Stimulated activated CD4-positive, alpha-beta T cell treated with anti-CD3 and anti-CD28 coated beads, TNF-alpha, amount 100 ng/mL, for 4 hours (primary cell): ENCODE measurements around the gene C20orf144.
"Not testable (repeated sequence)": the region's sequence is repeated elsewhere in the genome, so short reads cannot be mapped to it uniquely, and the experiment has no call there.

Experiments used
- DNase-seq, 3 experiments: peaks; one replicate each; pipeline ENCODE4 v3.0.0-alpha.2; 2020; ENCODE audit warnings: low read depth in 3 of 3

Gene C20orf144

GRCh38 chr20:33662172-33662571 is at the start of gene C20orf144:
C20orf144 (plus strand) TSS chr20:33662327; CDS start chr20:33662346, 19 bp downstream.
- DNase-seq, result no peak

DNA sequence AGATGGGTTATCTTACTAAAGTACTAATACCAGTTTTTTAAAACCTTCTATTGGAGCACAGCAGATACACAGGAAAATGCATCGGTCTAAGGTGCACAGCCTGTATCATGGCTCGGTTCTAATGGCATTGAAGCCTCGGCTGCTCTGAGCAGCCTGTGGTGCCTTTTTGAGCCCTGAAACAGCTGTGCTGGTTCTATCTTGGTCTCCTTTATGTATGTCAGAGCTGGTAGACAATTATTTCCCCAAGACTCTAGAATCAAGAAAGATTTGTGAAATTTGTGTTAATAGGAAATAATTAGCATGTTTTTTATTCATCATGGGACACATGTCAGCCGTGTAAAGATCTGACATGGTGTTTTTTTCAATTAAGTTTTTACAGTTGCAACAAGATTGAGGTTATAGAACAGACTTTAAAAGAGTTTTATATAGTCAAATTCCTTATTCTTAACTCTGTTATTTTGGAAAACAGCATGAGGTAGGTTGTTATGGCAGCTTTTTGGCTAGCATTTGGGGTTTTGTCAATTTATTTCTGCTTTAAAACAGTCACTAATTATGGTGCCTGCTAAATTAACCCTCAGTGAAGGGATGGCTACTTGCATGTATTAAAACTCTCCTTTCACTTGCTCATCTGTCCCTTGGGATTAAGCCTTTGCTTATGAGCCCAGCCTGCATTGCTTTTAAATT is 40.3 kb upstream of the C20orf144 start:
- no peak for DNase-seq

GRCh38 chr20:33622705-33623365 is 39.3 kb upstream of the C20orf144 start:
- no peak for DNase-seq

- no peak for DNase-seq
Observed at GRCh38 chr20:33624399-33624798, 37.7 kb upstream of the C20orf144 start.

- no peak for DNase-seq
Observed at GRCh38 chr20:33626190-33626589, 35.9 kb upstream of the C20orf144 start.

GRCh38 chr20:33627577-33628216 is 34.4 kb upstream of the C20orf144 start:
- no peak for DNase-seq

- DNase-seq, result no peak
Observed at GRCh38 chr20:33629533-33629932, 32.6 kb upstream of the C20orf144 start.

DNA sequence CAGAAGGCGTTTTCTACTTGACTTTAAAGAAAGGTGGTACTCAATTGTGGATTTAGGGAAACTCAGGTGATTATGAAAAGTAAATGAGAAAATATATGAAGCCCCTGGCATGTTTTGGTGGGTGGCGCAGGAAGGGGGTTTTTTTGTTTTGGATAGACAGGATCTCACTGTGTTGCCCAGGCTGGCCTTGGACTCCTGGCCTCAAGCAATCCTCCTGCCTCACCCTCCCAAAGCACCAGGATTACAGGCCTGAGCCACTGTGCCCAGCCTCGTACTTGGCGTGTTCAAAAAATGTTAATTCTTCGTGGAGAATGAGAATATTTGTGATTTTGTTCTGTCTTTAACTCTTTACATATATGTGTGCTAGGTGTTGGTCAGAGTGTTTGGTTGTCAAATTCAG is 32.1 kb upstream of the C20orf144 start:
- DNase-seq, result no peak

DNA sequence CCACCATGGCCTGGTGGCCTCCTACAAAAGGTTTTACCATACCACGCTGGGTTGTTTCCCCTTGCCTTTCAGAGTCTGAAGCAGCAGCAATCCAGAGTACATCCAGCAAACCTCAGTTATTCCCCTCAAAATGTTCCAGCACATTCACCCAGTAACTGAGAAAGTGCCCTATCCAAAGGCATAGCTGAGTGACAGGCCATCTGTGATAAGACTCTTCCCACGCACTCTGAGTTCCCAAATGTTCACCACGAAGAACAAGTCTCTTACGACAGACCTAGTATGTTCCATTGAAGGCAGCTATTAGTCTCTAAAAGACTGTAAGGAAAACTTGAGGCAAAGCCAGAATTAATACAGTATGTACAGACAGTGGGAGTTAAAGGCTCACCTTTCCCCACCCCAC is 31.6 kb upstream of the C20orf144 start:
- no peak for DNase-seq

- DNase-seq, result not testable (repeated sequence)
Observed at GRCh38 chr20:33631910-33632309, 30.2 kb upstream of the C20orf144 start.

- DNase-seq, result no peak
Observed at GRCh38 chr20:33635341-33635740, 26.8 kb upstream of the C20orf144 start.

GRCh38 chr20:33636776-33637175 is 25.4 kb upstream of the C20orf144 start:
- no peak for DNase-seq

GRCh38 chr20:33640287-33640686 is 21.8 kb upstream of the C20orf144 start:
- no peak for DNase-seq

DNA sequence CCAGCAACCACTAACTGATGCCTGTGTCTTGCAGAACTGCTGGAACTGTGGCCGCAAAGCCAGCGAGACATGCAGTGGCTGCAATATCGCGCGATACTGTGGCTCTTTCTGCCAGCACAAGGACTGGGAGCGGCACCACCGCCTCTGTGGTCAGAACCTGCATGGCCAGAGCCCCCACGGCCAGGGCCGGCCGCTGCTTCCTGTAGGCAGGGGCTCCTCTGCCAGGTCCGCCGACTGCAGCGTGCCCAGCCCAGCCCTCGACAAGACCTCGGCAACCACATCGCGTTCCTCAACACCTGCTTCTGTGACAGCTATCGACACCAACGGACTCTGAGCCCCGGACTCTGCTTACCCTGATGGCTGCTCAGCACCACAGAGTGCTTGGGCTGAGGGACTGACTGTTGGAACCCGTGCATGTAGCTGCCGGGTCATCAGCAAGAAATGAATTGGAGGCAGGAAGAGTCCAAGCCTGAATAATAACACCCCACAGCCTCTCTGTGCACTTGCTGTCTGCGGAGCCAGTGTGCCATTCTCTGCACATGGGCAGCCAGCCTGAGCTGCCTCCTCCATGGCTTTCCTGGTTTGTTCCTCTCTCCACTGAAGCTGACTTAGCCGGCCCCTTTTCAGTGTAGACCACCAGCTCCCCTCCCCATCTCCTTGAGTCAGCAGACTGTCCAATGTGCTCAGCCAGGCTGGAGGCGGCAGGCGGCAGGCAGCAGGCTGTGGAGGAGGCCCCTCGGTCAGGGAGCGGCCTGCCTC is 17.6 kb upstream of the C20orf144 start:
- DNase-seq, result no peak

DNA sequence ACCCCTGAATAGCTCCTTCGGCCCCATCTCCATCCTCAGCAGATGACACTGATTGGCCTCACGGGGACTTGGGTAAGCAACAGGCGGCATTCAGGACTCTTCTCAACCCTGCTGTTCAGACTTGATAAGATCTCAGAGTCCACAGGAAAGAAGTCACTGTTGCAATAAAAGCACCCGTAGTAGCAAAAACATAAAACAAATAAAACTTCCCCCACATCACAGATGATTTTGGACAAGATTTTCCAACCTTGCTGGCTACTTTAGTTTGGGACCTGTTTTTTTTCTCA is 17.1 kb upstream of the C20orf144 start:
- no peak for DNase-seq

GRCh38 chr20:33645396-33645795 is 16.7 kb upstream of the C20orf144 start:
- no peak for DNase-seq

- DNase-seq, result no peak
Observed at GRCh38 chr20:33646191-33646590, 15.9 kb upstream of the C20orf144 start.

DNA sequence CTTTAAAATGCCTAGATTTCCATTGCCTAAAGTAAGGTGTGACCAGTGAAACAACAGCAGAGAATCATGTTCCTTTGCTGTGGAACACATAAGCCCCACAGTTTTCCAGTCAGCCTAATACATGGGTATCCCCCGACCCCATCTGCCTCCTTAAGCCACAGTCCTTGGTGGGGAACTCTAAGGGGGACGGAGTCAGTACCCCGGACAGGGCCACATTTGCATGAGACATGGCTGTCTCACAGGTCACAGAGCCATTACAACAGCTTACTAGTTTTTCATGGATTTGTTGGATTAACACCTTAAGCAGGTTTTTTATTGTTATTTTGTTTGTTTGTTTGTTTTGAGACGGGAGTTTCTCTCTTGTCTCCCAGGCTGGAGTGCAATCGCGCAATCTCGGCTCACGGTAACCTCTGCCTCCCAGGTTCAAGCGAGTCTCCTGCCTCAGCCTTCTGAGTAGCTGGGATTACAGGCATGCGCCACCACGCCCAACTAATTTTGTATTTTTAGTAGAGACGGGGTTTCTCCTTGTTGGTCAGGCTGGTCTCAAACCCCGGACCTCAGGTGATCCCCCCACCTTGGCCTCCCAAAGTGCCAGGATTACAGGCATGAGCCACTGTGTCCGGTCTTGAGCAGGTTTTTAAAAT is 15.0 kb upstream of the C20orf144 start:
- DNase-seq, result not testable (repeated sequence)

DNA sequence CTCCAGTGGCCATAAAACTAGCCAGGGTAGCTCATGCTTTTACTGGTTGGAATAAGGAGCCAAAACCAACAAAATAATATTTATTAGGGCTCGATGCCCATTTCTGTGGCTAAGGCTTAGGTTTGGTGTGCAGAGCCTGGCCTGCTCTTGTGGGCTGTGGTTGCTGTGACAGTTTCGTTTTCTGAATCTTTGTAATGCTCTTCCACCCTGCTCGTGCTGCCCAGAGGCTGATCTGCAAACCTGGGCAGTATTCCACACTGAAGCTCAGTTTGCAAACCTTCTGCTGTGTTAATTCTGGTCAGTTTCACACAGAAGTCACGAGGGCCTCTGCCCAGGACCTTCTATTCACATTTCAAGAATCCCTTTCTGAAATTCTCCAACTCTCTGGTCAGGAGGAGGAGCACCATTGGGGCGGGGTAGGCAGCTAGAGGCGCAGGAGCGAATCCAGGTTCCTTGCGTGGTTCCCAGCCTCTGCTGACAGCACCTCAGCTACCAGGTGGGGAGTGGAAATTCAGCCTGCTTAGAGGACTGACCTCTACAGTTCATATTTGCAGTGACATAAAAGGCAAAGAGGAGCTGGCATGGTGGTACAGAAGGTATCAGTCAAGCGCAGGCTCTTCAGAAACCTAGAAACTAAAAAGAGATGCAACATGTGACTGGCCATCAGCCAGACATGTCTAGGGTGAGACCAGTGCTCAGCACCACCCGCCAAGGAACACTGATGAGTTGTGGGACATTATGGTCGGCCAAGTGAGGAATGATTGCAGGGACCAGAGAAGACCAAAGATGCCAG is 14.3 kb upstream of the C20orf144 start:
- no peak for DNase-seq

- no peak for DNase-seq
Observed at GRCh38 chr20:33648396-33649004, 13.6 kb upstream of the C20orf144 start.

GRCh38 chr20:33649201-33649681 is 12.9 kb upstream of the C20orf144 start:
- DNase-seq, result no peak
